ENCODE measurements around the gene FMNL2. TPM values are rescaled to one million over a fixed set of nuclear protein-coding genes. Genes with fewer than 3 reads are reported as not detected.
"Not testable (repeated sequence)": the region's sequence is repeated elsewhere in the genome, so short reads cannot be mapped to it uniquely, and the experiment has no call there.

Gene FMNL2
- total RNA-seq, 1 donor from 2014 or later: 56.6 TPM

DNA sequence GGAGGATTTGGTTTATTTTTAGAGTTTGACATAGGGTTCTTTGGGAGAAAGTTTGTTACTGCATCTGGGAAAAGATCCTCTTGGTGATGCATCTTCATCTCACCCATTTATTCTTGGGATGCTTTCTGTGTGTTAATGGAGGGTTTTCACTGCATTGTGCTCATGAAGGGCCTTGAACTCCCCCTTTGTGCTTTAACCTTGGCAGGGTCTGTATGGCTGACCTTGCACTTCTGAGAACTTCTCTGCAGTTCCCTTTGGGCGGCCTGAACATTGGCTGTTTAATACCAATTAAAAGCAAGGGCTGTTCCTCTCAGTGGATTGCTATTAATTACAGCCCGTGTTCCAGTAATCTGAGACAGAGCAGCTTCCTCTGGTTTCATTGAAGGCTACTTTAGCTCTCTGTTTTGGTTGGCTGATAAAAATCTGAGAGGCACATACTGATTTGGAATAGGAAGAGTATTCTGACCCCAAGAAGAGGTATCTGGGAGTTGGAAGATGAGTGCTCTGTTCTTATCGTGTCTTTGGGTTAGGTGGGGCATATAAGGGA lies 37.5 kb downstream of the FMNL2 start:
- DNase-seq (ENCODE audit: extremely low read depth, low read depth, low spot score): no peak

GRCh38 chr2:152375174-152375573 lies 40.2 kb downstream of the FMNL2 start:
- no peak for DNase-seq (ENCODE audit: extremely low read depth, low read depth, low spot score)

- no peak for DNase-seq (ENCODE audit: extremely low read depth, low read depth, low spot score)
Observed at GRCh38 chr2:152376385-152376784, 41.4 kb downstream of the FMNL2 start.

GRCh38 chr2:152376968-152377367 lies 42.0 kb downstream of the FMNL2 start:
- no peak for DNase-seq (ENCODE audit: extremely low read depth, low read depth, low spot score)

GRCh38 chr2:152379089-152379488 lies 44.1 kb downstream of the FMNL2 start:
- no peak for DNase-seq (ENCODE audit: extremely low read depth, low read depth, low spot score)

- no peak for DNase-seq (ENCODE audit: extremely low read depth, low read depth, low spot score)
Observed at GRCh38 chr2:152380261-152381055, 45.5 kb downstream of the FMNL2 start.

DNA sequence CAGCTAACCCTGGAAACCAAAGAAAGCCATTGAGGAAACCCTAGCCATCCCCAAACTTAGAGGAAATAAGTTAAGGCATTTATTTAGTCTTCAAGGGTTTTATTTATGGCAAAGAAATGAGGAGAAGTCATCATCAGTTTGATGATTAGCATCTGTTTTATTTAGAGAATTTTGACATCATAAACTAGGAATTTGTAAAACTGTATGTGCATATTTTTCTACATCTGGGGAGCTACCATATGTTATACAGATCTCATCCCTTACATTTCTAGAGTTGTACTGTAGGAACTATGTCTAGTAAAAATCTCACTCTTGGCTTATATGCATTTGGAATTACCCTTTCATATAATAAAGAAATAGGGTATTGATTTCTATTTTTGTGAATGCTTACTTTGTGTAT lies 48.7 kb downstream of the FMNL2 start:
- DNase-seq (ENCODE audit: extremely low read depth, low read depth, low spot score): no peak

DNA sequence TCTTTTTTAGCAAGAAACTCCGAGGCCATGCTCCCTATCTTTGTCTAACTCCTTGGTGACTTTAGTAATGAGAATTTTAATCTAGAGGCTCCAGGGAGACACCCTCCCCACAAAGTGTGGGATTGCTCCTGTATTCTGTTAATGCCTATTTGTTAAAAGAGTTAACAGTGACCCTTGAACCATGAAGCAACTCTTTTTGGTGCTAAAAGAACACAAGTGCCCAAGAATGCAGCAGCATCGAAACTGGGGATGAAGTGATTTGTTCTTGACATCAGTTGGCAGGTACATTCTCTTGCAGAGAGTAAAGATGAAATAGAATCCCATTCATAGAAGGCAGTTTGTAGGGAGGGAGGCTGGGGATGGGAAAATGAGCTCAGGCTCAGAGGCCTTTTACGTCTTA lies 50.0 kb downstream of the FMNL2 start:
- no peak for DNase-seq (ENCODE audit: extremely low read depth, low read depth, low spot score)

DNA sequence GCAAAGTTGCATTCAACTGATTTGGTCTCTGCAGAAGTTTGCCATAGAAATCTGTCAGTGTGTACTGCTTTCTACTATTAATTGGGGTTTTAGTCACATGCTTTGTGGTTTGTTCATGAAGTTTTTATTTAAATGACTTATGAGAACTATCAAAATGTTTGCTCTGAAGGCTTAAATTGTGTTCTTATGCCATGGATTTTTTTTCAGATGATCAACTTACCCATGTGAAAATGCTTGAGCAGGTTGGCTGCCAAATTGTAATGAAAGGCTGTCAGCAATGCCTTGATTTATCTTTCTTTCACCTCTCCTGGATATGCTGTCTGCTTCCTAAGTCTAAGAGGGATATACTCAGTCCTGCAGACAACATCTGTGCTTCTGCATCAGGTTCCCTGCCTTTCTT lies 50.7 kb downstream of the FMNL2 start:
- DNase-seq (ENCODE audit: extremely low read depth, low read depth, low spot score): no peak

DNA sequence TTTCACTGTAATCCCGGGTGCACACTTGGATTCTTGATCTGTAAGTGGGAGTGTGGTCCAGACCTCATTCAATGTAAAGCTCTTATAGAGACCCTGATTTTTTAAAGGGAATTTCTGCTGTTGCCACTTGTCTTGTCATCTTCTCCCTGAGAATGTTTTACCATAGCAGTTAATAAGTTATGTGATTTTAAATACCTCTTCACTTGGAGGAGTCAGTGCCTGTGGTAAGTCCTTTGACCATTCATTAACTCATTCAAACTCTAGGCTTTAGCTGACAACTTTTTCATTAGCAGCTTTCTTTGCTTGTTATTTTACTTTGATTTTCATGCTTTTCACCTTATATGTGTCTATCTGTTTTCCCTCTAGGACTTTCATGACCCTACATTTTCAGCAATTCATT lies 51.3 kb downstream of the FMNL2 start:
- no peak for DNase-seq (ENCODE audit: extremely low read depth, low read depth, low spot score)

GRCh38 chr2:152387041-152387440 lies 52.1 kb downstream of the FMNL2 start:
- DNase-seq (ENCODE audit: extremely low read depth, low read depth, low spot score): no peak

- DNase-seq (ENCODE audit: extremely low read depth, low read depth, low spot score): not testable (repeated sequence)
Observed at GRCh38 chr2:152388269-152388668, 53.3 kb downstream of the FMNL2 start.

DNA sequence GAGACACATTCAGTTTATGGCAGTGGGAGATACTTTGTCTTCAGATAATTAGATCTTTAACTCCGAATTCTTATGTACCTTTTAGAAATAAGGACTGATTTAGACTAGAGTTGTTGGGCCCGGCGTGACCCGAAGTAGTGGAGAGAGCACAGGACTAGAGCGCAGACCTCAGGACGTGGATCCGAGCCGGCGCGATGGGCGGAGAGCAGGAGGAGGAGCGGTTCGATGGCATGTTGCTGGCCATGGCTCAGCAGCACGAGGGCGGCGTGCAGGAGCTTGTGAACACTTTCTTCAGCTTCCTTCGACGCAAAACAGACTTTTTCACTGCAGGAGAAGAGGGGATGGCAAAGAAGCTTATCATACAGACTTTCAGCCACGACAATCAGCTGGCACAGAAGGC lies 54.5 kb downstream of the FMNL2 start:
- DNase-seq (ENCODE audit: extremely low read depth, low read depth, low spot score): no peak

DNA sequence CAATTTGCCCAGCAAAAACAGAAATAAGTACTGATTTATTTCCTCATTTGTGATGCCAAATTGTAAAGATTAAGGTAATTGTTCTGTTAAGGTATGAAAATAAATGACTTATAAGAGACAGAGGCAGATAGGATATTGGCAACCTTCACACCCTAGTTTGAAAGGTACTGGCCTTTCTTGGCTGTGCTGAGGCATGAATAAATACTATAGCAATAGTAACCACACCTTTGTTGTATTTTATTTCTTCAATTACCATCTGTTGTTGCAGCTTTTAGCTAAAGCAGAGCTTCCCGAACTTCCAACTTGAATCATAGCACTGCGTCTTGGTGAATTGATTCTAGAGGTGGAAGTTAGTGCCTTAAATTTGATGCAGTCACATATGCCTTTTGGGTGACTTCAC lies 55.9 kb downstream of the FMNL2 start:
- no peak for DNase-seq (ENCODE audit: extremely low read depth, low read depth, low spot score)

GRCh38 chr2:152391318-152391717 lies 56.3 kb downstream of the FMNL2 start:
- no peak for DNase-seq (ENCODE audit: extremely low read depth, low read depth, low spot score)

- no peak for DNase-seq (ENCODE audit: extremely low read depth, low read depth, low spot score)
Observed at GRCh38 chr2:152393377-152393776, 58.4 kb downstream of the FMNL2 start.

DNA sequence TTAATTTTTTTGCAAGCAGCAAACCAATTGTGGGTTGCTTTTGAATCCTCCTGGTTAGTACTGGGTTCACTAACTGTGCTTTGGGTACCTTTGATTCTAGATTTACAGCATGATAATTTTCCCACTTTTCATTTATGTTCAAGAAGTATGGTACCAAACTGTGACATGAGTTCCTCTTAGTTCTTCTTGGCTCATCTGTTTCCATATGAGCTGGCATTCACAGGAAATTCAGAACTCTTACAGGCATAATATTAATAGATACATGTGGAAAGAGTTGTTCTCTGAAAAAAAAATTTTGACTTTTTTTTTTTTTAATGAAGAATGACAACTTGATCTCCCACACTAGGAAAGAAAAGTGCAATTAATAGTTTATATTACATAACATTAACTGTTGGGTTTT lies 59.4 kb downstream of the FMNL2 start:
- no peak for DNase-seq (ENCODE audit: extremely low read depth, low read depth, low spot score)

GRCh38 chr2:152395103-152395502 lies 60.1 kb downstream of the FMNL2 start:
- no peak for DNase-seq (ENCODE audit: extremely low read depth, low read depth, low spot score)

- DNase-seq (ENCODE audit: extremely low read depth, low read depth, low spot score): no peak
Observed at GRCh38 chr2:152395572-152395971, 60.6 kb downstream of the FMNL2 start.

DNA sequence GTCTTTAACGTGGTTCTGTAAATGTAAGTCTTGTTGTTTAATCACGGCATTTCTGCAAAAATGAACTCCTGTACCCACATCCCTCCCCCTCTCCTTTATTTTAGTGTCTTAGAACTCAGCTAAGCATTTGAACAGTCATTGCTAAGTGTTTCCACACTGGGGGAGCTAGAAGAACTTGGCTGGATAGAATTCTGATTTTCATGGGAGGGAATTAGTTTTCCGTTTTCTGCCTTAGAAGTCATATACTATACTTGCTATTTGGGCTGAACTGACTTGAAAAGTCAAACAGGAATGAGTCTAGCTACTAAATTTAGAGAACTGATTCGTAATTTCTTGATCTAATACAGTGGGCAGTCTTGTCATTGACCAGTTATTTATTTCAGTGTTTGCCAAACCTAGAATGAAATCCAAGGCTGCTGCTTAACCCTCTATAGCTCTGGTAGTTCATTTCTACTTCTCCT lies 61.1 kb downstream of the FMNL2 start:
- DNase-seq (ENCODE audit: extremely low read depth, low read depth, low spot score): no peak

GRCh38 chr2:152396763-152397162 lies 61.8 kb downstream of the FMNL2 start:
- no peak for DNase-seq (ENCODE audit: extremely low read depth, low read depth, low spot score)

GRCh38 chr2:152399003-152399402 lies 64.0 kb downstream of the FMNL2 start:
- DNase-seq (ENCODE audit: extremely low read depth, low read depth, low spot score): no peak

Measured in glomerular endothelial cell (primary cell).